ENCODE measurements around the gene CNTLN. TPM values are rescaled to one million over a fixed set of nuclear protein-coding genes. Genes with fewer than 3 reads are reported as not detected.
A peak's percentile ranks its signal among the peaks of the same experiment; 100 is the strongest.
"Not testable (repeated sequence)": the region's sequence is repeated elsewhere in the genome, so short reads cannot be mapped to it uniquely, and the experiment has no call there.

The CNTLN gene
- total RNA-seq, 1 donor: 13.0 TPM

GRCh38 chr9:17361378-17361777 lies 226.5 kb downstream of the CNTLN start:
- TF ChIP-seq CTCF (IDR thresholded peaks at IDR 0.05; ENCODE audit: insufficient read depth, low read depth, low read length): no peak
- H3K4me3 ChIP-seq (ENCODE audit: low read depth, low read length): no peak overlapping the region
- DNase-seq (ENCODE audit: low read depth): no peak

GRCh38 chr9:17367035-17367434 lies 232.2 kb downstream of the CNTLN start:
- no peak for TF ChIP-seq CTCF (IDR thresholded peaks at IDR 0.05; ENCODE audit: insufficient read depth, low read depth, low read length)
- DNase-seq (ENCODE audit: low read depth): no peak
- no peak overlapping the region for H3K4me3 ChIP-seq (ENCODE audit: low read depth, low read length)

GRCh38 chr9:17380126-17380861 lies 245.5 kb downstream of the CNTLN start:
- no peak for DNase-seq (ENCODE audit: low read depth)
- no peak for TF ChIP-seq CTCF (IDR thresholded peaks at IDR 0.05; ENCODE audit: insufficient read depth, low read depth, low read length)
- no peak overlapping the region for H3K4me3 ChIP-seq (ENCODE audit: low read depth, low read length)

- no peak for DNase-seq (ENCODE audit: low read depth)
- no peak for TF ChIP-seq CTCF (IDR thresholded peaks at IDR 0.05; ENCODE audit: insufficient read depth, low read depth, low read length)
- no peak overlapping the region for H3K4me3 ChIP-seq (ENCODE audit: low read depth, low read length)
Measured at GRCh38 chr9:17387565-17387964, 252.7 kb downstream of the CNTLN start.

- no peak for TF ChIP-seq CTCF (IDR thresholded peaks at IDR 0.05; ENCODE audit: insufficient read depth, low read depth, low read length)
- no peak overlapping the region for H3K4me3 ChIP-seq (ENCODE audit: low read depth, low read length)
- DNase-seq (ENCODE audit: low read depth): no peak
Measured at GRCh38 chr9:17389026-17389425, 254.2 kb downstream of the CNTLN start.

GRCh38 chr9:17394881-17395510 lies 260.2 kb downstream of the CNTLN start:
- no peak for DNase-seq (ENCODE audit: low read depth)
- TF ChIP-seq CTCF (IDR thresholded peaks at IDR 0.05; ENCODE audit: insufficient read depth, low read depth, low read length): no peak
- no peak overlapping the region for H3K4me3 ChIP-seq (ENCODE audit: low read depth, low read length)

- H3K4me3 ChIP-seq (ENCODE audit: low read depth, low read length): not testable (repeated sequence)
- peak; percentile 67 for DNase-seq (ENCODE audit: low read depth)
Measured at GRCh38 chr9:17397166-17397728, 262.4 kb downstream of the CNTLN start.
